ENCODE measurements around the gene LIG1. TPM values are rescaled to one million over a fixed set of nuclear protein-coding genes. Genes with fewer than 3 reads are reported as not detected.

LIG1 gene
- total and polyA plus RNA-seq, 2 experiments from 2014 or later, result 79.3 to 96.9 TPM

DNA sequence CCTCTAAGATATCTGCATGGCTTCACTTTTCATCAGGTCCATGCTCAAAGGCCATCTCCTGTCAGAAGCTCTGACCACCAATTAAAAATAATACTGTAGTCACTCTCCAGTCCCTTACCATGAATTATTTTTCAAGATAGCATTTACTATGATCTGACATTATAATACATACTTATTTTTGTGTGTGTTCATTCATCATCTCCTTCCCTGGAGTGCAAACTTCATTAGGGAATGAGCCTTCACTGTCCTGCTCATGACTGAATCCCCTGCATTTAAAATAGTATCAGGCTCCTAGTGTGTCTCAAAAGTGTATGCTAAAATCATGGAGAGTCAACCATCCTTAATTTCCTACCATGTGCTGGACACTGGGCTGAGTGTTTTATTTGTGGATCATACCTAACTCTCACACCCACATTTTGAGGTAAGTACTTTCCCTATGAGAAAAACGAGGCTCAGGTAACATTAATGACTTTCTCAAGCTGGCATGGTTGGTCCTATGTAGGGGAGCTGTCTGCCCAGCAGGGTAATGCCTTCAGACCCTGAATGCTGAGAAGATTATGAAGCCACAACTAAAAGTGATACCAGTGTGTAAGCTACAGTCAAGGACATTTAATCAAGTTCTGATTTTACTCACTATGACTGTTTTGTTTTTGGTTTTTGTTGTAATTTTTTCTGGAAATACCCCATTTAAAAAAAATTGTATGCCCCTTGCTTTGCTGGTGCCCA lies 75.9 kb downstream of the LIG1 start:
- no peaks in the 10 kb centered on the region for H3K4me1 Mint-ChIP-seq

More for the DNA sequence above, 75.9 kb downstream of the LIG1 start:
- Histone ChIP-seq H3F3A (replicated peaks; ENCODE audit: low read depth) (no peaks in the 10 kb centered on the region), H4K20me1 (replicated peaks; ENCODE audit: insufficient read depth) (no peaks in the 10 kb centered on the region), H3K27me3 (ENCODE audit: insufficient read depth) (no peaks in the 10 kb centered on the region), H3K27ac (ENCODE audit: low read depth) (no peak overlapping the region), H3K79me2 (replicated peaks; ENCODE audit: insufficient read depth) (no peaks in the 10 kb centered on the region), H3K4me2 (no peak overlapping the region), H3K9me2 (ENCODE audit: insufficient read depth) (no peaks in the 10 kb centered on the region), H3K4me1 (ENCODE audit: insufficient read depth) (no peaks in the 10 kb centered on the region), H3K36me3 (ENCODE audit: insufficient read depth) (no peaks in the 10 kb centered on the region), H3K4me3 (no peak overlapping the region), H2AFZ (no peak overlapping the region)
- DNase-seq (ENCODE audit: low spot score) (no peak), ATAC-seq (no peak)
- H3K4me3 Mint-ChIP-seq, result no peak overlapping the region
- no peak overlapping the region for H3K27ac Mint-ChIP-seq
- peaks cover 5% of the 10 kb centered on the region for H3K27me3 Mint-ChIP-seq (ENCODE audit: insufficient read depth, low read depth, poor library complexity)
- H3K36me3 Mint-ChIP-seq (ENCODE audit: low read depth), result no peaks in the 10 kb centered on the region
- peaks cover 15% of the 10 kb centered on the region; the same call in 2 of the 3 replicates for H3K9me3 Mint-ChIP-seq
- TF ChIP-seq CREB1 (CRISPR knock-in tag; IDR thresholded peaks at IDR 0.05; ENCODE audit: low read depth) (no peak), JUNB (IDR thresholded peaks at IDR 0.05; ENCODE audit: unreplicated experiment) (no peak), ZNF331 (CRISPR knock-in tag; IDR thresholded peaks at IDR 0.05; ENCODE audit: low read depth) (no peak), STAT1 (IDR thresholded peaks at IDR 0.05; ENCODE audit: unreplicated experiment) (no peak), NANOG (IDR thresholded peaks at IDR 0.05; ENCODE audit: borderline replicate concordance) (no peak), ZNF114 (CRISPR knock-in tag; IDR thresholded peaks at IDR 0.05) (no peak), POLR2AphosphoS5 (IDR thresholded peaks at IDR 0.05; ENCODE audit: low read depth) (no peak), EZH2phosphoT487 (IDR thresholded peaks at IDR 0.05; ENCODE audit: unreplicated experiment) (no peak), EZH2 (IDR thresholded peaks at IDR 0.05; ENCODE audit: low read depth, unreplicated experiment) (no peak)
- TF ChIP-seq, protein P1, sequence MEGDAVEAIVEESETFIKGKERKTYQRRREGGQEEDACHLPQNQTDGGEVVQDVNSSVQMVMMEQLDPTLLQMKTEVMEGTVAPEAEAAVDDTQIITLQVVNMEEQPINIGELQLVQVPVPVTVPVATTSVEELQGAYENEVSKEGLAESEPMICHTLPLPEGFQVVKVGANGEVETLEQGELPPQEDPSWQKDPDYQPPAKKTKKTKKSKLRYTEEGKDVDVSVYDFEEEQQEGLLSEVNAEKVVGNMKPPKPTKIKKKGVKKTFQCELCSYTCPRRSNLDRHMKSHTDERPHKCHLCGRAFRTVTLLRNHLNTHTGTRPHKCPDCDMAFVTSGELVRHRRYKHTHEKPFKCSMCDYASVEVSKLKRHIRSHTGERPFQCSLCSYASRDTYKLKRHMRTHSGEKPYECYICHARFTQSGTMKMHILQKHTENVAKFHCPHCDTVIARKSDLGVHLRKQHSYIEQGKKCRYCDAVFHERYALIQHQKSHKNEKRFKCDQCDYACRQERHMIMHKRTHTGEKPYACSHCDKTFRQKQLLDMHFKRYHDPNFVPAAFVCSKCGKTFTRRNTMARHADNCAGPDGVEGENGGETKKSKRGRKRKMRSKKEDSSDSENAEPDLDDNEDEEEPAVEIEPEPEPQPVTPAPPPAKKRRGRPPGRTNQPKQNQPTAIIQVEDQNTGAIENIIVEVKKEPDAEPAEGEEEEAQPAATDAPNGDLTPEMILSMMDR (conservative IDR thresholded peaks at IDR 0.05; ENCODE audit: low read depth in 2 of 2), result no peak
- TF ChIP-seq, protein P2, sequence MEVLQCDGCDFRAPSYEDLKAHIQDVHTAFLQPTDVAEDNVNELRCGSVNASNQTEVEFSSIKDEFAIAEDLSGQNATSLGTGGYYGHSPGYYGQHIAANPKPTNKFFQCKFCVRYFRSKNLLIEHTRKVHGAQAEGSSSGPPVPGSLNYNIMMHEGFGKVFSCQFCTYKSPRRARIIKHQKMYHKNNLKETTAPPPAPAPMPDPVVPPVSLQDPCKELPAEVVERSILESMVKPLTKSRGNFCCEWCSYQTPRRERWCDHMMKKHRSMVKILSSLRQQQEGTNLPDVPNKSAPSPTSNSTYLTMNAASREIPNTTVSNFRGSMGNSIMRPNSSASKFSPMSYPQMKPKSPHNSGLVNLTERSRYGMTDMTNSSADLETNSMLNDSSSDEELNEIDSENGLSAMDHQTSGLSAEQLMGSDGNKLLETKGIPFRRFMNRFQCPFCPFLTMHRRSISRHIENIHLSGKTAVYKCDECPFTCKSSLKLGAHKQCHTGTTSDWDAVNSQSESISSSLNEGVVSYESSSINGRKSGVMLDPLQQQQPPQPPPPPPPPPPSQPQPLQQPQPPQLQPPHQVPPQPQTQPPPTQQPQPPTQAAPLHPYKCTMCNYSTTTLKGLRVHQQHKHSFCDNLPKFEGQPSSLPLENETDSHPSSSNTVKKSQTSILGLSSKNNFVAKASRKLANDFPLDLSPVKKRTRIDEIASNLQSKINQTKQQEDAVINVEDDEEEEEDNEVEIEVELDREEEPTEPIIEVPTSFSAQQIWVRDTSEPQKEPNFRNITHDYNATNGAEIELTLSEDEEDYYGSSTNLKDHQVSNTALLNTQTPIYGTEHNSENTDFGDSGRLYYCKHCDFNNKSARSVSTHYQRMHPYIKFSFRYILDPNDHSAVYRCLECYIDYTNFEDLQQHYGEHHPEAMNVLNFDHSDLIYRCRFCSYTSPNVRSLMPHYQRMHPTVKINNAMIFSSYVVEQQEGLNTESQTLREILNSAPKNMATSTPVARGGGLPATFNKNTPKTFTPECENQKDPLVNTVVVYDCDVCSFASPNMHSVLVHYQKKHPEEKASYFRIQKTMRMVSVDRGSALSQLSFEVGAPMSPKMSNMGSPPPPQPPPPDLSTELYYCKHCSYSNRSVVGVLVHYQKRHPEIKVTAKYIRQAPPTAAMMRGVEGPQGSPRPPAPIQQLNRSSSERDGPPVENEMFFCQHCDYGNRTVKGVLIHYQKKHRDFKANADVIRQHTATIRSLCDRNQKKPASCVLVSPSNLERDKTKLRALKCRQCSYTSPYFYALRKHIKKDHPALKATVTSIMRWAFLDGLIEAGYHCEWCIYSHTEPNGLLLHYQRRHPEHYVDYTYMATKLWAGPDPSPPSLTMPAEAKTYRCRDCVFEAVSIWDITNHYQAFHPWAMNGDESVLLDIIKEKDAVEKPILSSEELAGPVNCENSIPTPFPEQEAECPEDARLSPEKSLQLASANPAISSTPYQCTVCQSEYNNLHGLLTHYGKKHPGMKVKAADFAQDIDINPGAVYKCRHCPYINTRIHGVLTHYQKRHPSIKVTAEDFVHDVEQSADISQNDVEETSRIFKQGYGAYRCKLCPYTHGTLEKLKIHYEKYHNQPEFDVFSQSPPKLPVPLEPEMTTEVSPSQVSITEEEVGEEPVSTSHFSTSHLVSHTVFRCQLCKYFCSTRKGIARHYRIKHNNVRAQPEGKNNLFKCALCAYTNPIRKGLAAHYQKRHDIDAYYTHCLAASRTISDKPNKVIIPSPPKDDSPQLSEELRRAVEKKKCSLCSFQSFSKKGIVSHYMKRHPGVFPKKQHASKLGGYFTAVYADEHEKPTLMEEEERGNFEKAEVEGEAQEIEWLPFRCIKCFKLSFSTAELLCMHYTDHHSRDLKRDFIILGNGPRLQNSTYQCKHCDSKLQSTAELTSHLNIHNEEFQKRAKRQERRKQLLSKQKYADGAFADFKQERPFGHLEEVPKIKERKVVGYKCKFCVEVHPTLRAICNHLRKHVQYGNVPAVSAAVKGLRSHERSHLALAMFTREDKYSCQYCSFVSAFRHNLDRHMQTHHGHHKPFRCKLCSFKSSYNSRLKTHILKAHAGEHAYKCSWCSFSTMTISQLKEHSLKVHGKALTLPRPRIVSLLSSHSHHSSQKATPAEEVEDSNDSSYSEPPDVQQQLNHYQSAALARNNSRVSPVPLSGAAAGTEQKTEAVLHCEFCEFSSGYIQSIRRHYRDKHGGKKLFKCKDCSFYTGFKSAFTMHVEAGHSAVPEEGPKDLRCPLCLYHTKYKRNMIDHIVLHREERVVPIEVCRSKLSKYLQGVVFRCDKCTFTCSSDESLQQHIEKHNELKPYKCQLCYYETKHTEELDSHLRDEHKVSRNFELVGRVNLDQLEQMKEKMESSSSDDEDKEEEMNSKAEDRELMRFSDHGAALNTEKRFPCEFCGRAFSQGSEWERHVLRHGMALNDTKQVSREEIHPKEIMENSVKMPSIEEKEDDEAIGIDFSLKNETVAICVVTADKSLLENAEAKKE (CRISPR knock-in tag; IDR thresholded peaks at IDR 0.05), result no peak
- TF ChIP-seq, protein P3, sequence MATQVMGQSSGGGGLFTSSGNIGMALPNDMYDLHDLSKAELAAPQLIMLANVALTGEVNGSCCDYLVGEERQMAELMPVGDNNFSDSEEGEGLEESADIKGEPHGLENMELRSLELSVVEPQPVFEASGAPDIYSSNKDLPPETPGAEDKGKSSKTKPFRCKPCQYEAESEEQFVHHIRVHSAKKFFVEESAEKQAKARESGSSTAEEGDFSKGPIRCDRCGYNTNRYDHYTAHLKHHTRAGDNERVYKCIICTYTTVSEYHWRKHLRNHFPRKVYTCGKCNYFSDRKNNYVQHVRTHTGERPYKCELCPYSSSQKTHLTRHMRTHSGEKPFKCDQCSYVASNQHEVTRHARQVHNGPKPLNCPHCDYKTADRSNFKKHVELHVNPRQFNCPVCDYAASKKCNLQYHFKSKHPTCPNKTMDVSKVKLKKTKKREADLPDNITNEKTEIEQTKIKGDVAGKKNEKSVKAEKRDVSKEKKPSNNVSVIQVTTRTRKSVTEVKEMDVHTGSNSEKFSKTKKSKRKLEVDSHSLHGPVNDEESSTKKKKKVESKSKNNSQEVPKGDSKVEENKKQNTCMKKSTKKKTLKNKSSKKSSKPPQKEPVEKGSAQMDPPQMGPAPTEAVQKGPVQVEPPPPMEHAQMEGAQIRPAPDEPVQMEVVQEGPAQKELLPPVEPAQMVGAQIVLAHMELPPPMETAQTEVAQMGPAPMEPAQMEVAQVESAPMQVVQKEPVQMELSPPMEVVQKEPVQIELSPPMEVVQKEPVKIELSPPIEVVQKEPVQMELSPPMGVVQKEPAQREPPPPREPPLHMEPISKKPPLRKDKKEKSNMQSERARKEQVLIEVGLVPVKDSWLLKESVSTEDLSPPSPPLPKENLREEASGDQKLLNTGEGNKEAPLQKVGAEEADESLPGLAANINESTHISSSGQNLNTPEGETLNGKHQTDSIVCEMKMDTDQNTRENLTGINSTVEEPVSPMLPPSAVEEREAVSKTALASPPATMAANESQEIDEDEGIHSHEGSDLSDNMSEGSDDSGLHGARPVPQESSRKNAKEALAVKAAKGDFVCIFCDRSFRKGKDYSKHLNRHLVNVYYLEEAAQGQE (IDR thresholded peaks at IDR 0.05; ENCODE audit: unreplicated experiment), result no peak
- TF ChIP-seq, protein P4, sequence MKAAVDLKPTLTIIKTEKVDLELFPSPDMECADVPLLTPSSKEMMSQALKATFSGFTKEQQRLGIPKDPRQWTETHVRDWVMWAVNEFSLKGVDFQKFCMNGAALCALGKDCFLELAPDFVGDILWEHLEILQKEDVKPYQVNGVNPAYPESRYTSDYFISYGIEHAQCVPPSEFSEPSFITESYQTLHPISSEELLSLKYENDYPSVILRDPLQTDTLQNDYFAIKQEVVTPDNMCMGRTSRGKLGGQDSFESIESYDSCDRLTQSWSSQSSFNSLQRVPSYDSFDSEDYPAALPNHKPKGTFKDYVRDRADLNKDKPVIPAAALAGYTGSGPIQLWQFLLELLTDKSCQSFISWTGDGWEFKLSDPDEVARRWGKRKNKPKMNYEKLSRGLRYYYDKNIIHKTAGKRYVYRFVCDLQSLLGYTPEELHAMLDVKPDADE (IDR thresholded peaks at IDR 0.05), result no peak
